AG09309 (cell line): ENCODE results near the gene PARP6.
A peak's percentile ranks its signal among the peaks of the same experiment; 100 is the strongest.

ENCODE experiments used
- DNase-seq: peaks from one replicate; pipeline ENCODE4 v3.0.0-alpha.2; 2010; ENCODE audit warnings: low read depth
- H3K4me3 ChIP-seq: 2 replicates; pipeline ENCODE4 v1.5.1; 2011; ENCODE audit warnings: mild to moderate bottlenecking, low read depth, low read length, moderate library complexity; ENCODE audit not compliant: control insufficient read depth
- CTCF ChIP-seq: IDR thresholded peaks from 2 replicates; pipeline ENCODE4 v1.5.1; 2011; ENCODE audit warnings: mild to moderate bottlenecking, low read depth, low read length, inconsistent platforms; ENCODE audit not compliant: insufficient read depth, control insufficient read depth; ENCODE audit errors: missing control alignments

Gene PARP6

DNA sequence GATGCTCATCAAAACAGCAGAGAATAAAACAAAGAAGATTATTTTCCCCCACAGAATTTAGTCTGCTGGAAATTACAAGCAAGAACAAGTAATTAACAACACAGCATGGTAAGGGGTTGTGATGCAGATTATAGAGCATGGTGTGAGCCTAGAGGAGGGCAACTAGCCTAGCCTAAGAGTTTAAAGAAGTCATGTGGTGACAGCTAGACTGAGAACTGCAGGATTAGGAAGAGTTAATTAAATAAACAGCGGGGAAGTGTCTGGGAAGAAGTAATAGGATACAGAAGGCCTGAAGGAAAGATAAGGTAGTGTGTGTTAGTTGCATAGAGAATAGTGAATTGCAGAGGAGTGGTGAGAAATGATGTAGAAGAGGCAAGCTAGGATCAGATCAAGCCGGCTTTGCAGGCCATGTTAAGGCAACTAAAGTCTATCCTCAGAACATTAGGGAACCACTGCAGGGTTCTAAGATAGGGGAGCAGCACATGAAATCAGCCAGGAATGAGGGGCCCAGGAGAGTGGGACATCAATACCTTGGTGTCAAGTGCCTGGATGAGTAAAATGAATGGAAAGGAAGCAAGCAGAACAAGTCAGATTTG, 29.5 kb downstream of the PARP6 start:
- no peak overlapping the region for H3K4me3 ChIP-seq
- no peak for DNase-seq
- TF ChIP-seq CTCF, result no peak

DNA sequence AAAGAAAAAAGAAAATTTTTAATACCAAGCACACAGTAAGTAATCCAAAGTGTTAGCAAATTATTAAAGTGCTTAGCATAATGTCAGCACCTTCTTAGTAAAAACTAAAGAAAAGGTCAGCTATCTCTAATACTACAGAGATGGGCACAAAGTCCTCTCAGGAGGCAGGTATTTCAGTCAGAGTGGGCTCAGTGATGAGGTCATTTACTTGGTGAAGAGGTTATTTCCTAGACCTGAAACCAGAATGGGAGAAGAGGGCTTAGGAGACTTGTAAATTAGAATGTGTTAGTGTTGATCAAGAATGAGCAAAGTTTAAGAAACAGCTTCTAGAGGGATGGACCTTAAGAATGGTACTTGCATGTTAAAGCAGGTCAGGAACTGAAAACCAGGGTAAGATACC, 32.7 kb downstream of the PARP6 start:
- DNase-seq, result no peak
- H3K4me3 ChIP-seq, result no peak overlapping the region
- no peak for TF ChIP-seq CTCF

- H3K4me3 ChIP-seq, result no peak overlapping the region
- DNase-seq, result no peak
- no peak for TF ChIP-seq CTCF
These were observed 33.8 kb downstream of the PARP6 start for GRCh38 chr15:72238586-72238985.

DNA sequence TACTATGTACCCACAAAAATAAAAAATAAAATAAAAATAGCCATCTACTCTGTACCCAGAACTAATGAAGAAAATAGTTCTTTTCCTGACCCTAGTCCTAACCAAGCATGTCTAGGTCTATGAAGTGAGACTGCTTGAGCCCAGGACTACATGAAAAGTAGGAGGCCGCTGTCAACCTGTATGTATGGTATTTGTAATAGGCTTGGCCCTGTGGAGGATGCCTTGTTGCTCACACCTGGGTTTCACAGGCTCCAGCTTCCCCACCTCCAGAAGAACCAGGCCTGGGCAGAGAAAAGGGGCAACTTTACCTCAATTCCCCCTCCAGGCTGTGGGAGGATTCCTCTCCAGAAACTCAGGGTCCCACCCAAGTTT, 34.5 kb downstream of the PARP6 start:
- no peak for DNase-seq
- no peak overlapping the region for H3K4me3 ChIP-seq
- no peak for TF ChIP-seq CTCF

GRCh38 chr15:72237029-72237852, 35.1 kb downstream of the PARP6 start:
- peak; percentile 93 for DNase-seq
- no peak for TF ChIP-seq CTCF
- H3K4me3 ChIP-seq, result peak overlapping the region; percentile 22

- H3K4me3 ChIP-seq, result no peak overlapping the region; the same call in 1 of the 2 replicates
- DNase-seq, result no peak
- no peak for TF ChIP-seq CTCF
These were observed 35.9 kb downstream of the PARP6 start for GRCh38 chr15:72236381-72237003.
